Measurements from ENCODE around the gene DPYSL4. TPM values are rescaled to one million over a fixed set of nuclear protein-coding genes. Genes with fewer than 3 reads are reported as not detected.

DPYSL4 gene
- total and polyA plus RNA-seq, 12 donors: 0.42 to 7.6 (median 3.2) TPM

- Histone ChIP-seq H3K4me3 (no peak overlapping the region), H3K36me3 (replicated peaks in 1 of 2) (no peaks in the 10 kb centered on the region), H3K27me3 (no peaks in the 10 kb centered on the region), H3K4me1 (replicated peaks in 1 of 2) (no peaks in the 10 kb centered on the region), H3K27ac (no peak overlapping the region), H3K9me3 (replicated peaks in 1 of 3) (no peaks in the 10 kb centered on the region)
- intact Hi-C loops (cut with DNase I): no loop called here
- DNase-seq: no peak
- no peak for TF ChIP-seq CTCF (IDR thresholded peaks at IDR 0.05)
- no peak for TF ChIP-seq POLR2A (IDR thresholded peaks at IDR 0.05)
- 86 to 89% (median 88%) methylated on average over 5 to 16 of the region's 16 CpGs for WGBS, 4 donors
These were observed 53.8 kb downstream of the DPYSL4 start for GRCh38 chr10:132240581-132240980.

GRCh38 chr10:132241086-132241485 is 54.3 kb downstream of the DPYSL4 start:
- no peaks in the 10 kb centered on the region for H3K27me3 ChIP-seq
- DNase-seq: no peak
- H3K36me3 ChIP-seq (replicated peaks in 1 of 2): no peaks in the 10 kb centered on the region
- WGBS, 4 donors: 65 to 77% (median 72%) methylated on average over 12 to 13 of the region's 13 CpGs
- intact Hi-C loops (cut with DNase I): no loop called here
- TF ChIP-seq CTCF (IDR thresholded peaks at IDR 0.05) (no peak), POLR2A (IDR thresholded peaks at IDR 0.05) (no peak)
- H3K9me3 ChIP-seq (replicated peaks in 1 of 3): no peaks in the 10 kb centered on the region
- no peak overlapping the region for H3K4me3 ChIP-seq
- no peaks in the 10 kb centered on the region for H3K4me1 ChIP-seq (replicated peaks in 1 of 2)
- H3K27ac ChIP-seq: no peak overlapping the region

DNA sequence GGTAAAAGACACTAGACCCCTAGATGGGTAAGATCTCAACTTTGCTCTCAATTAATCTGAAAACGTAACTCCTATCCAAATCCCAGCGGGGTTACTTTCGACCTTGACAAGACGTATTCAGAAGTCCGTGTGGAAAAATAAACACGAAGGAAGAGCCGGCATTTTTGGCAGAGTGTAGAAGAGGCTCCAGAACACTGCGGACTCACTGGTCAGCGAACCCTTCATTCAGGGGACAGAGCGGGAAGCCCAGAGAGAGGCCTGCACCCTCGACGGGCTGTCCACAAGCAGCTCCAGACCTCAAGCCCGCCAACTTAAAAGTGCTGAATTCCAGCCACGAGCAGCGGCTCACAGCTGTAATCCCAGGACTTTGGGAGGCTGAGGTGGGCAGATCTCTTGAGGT is 54.7 kb downstream of the DPYSL4 start:
- 64 to 77% (median 72%) methylated on average over 15 of the region's 15 CpGs for WGBS, 4 donors
- Histone ChIP-seq H3K9me3 (replicated peaks in 1 of 3) (no peaks in the 10 kb centered on the region), H3K27me3 (no peaks in the 10 kb centered on the region), H3K4me1 (replicated peaks in 1 of 2) (no peaks in the 10 kb centered on the region), H3K36me3 (replicated peaks in 1 of 2) (no peaks in the 10 kb centered on the region), H3K4me3 (no peak overlapping the region), H3K27ac (no peak overlapping the region)
- no peak for TF ChIP-seq POLR2A (IDR thresholded peaks at IDR 0.05)
- no peak for TF ChIP-seq CTCF (IDR thresholded peaks at IDR 0.05)
- intact Hi-C loops (cut with DNase I): no loop called here
- DNase-seq: no peak

DNA sequence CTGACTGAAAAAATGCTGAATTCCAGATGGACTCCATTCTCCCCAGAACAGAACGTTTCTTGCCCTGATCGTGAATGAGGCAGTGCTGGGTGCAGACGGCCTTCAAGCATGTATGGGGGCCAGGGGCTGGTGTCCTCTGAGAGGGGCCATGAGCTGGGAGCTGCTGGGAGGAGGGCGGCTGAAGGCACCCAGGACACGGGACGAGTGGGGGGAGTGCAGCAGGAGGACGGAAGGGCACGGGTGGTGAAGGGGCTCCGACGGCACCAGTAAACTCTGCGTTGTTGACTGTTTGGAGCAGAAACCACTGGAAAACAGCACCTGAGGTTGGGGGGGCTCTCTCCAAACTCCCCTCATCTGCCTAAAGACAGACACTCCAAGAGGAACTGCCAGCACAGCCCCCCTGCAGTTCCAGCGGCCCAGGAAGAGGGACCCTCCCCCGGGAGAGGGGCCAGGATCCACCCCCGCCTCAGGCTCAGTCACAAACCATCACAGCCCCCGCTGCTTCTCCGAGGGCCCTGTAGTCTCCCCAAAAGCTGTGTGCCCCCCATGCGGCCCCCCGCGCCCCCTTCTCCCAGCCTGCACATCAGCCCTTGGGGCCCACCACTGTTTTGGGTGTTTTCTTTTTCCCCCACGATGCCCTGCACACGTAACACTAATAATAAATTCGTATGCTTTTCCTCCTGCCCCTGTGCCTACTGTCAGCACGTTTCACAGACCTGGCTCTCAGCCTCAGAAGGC is 55.5 kb downstream of the DPYSL4 start:
- TF ChIP-seq POLR2A (IDR thresholded peaks at IDR 0.05) (no peak), CTCF (IDR thresholded peaks at IDR 0.05) (no peak)
- no peak for DNase-seq
- no peak overlapping the region for H3K27ac ChIP-seq
- H3K36me3 ChIP-seq (replicated peaks in 1 of 2): no peaks in the 10 kb centered on the region
- no peak overlapping the region for H3K4me3 ChIP-seq
- H3K4me1 ChIP-seq (replicated peaks in 1 of 2): no peaks in the 10 kb centered on the region
- H3K27me3 ChIP-seq: no peaks in the 10 kb centered on the region
- WGBS, 4 donors: 80 to 92% (median 84%) methylated on average over 16 to 23 of the region's 23 CpGs
- no peaks in the 10 kb centered on the region for H3K9me3 ChIP-seq (replicated peaks in 1 of 3)
- intact Hi-C loops (cut with DNase I): no loop called here

All from adrenal gland (tissue), 12 donors.